Fibroblast of peridontal ligament (primary cell): ENCODE data around the gene FAM171A1.
"Not testable (repeated sequence)": the region's sequence is repeated elsewhere in the genome, so short reads cannot be mapped to it uniquely, and the experiment has no call there.

Experiments used
- DNase-seq: peaks from one replicate; pipeline ENCODE4 v3.0.0-alpha.2; 2010; ENCODE audit errors: extremely low read depth

The FAM171A1 gene

DNA sequence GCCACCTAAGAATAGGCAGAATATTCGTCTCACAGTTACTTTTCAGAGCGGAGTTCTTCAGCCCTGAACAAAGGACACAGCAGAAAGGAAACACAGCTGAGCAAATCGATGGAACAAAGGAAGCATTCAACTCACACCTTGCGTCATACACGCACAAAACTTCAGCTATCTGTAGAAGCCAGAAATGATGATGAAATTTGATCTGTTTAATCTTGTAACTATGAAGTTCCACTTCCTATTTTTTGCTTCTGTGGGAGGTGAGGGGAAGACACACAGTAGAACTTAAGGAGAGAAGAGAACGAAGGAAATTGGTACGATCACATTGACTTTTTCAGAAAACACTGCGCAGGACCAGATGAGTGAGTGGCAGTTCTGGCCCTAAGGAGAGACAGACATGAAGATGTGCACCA is 26.2 kb downstream of the FAM171A1 start:
- DNase-seq, result no peak

GRCh38 chr10:15344256-15344875 is 26.7 kb downstream of the FAM171A1 start:
- no peak for DNase-seq

DNA sequence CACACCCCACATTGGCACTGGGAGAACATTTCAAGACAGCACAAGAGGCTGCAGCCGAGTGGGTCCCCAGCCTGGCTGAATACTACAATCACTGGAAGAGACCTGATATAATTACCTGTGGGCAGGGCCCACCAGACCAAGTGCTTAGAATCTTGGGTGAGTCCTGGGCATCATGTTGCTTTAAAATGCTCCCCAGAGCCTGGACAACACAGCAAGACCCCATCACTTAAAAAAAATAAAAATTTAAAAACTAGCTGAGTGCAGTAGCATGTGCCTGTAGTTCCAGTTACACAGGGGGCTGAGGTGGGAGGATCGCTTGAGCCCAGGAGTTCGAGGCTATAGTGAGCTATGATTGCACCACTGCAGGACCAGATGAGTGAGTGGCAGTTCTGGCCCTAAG is 28.1 kb downstream of the FAM171A1 start:
- no peak for DNase-seq

DNA sequence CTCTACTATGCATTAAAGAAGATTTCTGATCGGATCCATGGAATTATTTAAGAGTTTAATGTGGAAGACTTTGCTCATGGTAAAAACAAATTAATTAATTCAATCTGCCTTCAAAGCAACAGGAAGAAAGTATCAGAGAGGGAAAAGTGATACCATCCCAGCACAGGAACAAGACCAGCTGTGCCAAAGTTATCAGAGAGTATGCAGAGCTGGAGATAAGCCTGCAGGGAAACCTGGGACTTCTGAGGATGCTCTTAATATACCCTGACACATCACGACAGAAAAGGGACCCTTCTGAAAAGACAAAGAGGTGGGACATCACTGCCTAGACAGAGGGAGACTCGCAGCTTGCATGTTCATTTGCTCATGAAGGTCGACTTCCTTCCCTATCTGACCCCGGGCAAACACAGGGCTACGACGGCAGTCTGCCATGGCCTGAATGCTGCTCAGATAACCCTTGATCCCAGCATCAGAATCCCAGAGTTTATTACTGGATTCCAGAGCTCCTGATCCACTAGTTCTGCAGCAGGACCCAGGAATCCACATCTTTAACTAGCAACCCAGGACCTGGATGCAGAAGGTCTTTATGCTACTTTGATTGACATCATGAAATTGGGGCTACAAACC is 29.5 kb downstream of the FAM171A1 start:
- DNase-seq, result no peak

DNA sequence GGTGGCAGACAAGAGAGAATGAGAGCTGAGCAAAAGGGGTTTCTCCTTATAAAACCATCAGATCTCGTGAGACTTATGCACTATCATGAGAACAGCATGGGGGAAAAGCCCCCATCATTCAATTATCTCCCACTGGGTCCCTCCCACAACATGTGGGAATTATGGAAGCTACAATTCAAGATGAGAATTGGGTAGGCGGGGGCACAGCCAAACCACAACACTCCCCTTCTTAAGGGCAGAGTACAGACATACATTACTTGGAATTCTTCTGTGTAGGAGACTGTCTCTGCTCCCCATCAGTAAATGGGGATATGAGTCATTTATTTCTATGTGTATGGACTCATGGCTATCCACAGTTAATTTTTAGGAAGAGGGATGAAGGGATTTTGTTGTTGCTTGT is 31.2 kb downstream of the FAM171A1 start:
- no peak for DNase-seq

- DNase-seq, result not testable (repeated sequence)
Measured at GRCh38 chr10:15337441-15337923, 33.6 kb downstream of the FAM171A1 start.

- DNase-seq, result no peak
Measured at GRCh38 chr10:15336211-15336610, 34.9 kb downstream of the FAM171A1 start.

DNA sequence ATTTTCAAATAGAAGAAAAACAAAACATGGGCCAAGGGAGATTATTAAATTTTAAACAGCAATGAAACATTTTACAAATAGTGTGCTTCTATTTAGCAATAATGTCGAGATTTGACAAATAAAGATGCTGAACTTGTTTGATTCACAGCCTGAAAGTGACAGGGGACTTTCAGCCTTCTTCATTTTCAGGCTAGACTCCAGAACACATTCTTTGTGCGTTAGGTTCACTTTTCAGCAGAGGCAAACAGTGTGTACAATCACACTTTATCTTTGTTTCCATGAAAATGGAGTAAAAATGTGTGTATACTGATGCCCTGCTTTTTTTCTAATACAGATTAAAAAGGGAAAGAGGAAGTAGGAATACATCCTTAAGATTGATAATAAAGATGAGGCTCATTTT is 35.6 kb downstream of the FAM171A1 start:
- DNase-seq, result no peak

- no peak for DNase-seq
Measured at GRCh38 chr10:15334650-15335323, 36.3 kb downstream of the FAM171A1 start.

DNA sequence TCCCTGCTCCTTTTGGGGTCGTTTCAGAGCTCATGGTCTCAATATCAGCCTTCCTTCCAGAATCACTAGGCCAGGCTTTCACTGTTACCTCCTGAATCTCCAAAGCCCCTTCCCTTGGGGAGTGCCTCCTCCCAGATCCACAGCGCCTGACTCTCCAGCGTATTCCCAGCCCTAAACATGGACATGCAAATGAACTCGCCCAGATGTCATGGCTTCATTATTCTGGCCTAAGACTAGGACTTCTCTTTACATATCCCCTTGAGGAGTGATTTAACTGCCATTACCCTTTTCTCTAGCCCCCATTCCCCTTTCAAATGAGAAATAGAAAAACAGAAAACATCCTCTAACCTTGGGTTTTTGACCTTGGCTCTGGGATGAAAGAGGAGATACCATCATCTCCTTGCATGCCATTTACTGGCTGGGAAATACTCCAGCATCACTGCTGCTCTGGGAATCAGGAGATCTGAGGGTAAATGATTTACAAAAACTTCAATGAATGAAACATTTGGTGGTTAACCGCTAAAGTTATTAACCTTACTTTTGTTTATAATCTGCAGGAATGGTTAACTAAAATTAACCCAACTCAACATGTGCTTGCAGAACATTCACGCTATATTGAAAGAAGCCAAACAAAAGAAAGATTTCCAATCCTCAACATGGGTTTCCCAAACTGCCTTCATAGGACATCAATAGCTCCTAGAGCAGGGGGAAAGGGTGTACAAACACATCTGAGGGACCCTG is 37.0 kb downstream of the FAM171A1 start:
- peak; percentile 86 for DNase-seq

GRCh38 chr10:15333181-15333580 is 37.9 kb downstream of the FAM171A1 start:
- not testable (repeated sequence) for DNase-seq

- no peak for DNase-seq
Measured at GRCh38 chr10:15331461-15331860, 39.6 kb downstream of the FAM171A1 start.

DNA sequence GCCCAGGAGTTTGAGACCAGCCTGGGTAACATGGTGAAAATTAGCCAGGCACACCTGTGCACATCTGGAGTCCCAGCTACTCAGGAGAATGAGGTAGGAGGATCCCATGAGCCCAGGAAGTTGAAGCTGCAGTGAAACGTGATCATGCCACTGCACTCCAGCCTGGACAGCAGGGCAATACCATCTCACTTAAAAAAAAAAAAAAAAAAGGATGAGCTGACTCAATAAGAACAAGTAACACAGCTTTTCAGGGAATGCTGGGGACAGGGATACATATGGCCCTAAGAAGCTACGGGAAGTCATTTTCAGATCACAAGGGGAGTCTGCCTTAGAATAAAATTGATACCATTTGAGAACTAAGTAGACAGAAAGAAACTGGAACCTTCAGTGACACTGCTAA is 41.7 kb downstream of the FAM171A1 start:
- no peak for DNase-seq

DNA sequence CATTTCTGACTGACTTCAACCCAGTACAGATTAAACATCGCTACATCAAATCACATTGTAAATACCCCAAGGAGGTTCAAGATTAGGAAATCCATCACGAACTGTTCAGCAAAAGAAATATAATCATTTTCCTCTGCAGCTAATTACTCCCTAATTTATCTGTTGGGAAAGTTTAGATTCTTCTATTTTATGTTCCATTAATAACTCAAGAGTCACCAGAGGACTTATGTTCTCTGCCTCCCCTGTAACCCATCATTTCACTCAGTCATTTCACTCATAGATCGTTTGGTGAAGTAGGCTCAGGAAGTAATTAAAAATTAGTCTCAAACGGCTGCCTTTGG is 45.2 kb downstream of the FAM171A1 start:
- DNase-seq, result no peak

- DNase-seq, result peak; percentile 27
Measured at GRCh38 chr10:15325243-15325943, 45.7 kb downstream of the FAM171A1 start.

DNA sequence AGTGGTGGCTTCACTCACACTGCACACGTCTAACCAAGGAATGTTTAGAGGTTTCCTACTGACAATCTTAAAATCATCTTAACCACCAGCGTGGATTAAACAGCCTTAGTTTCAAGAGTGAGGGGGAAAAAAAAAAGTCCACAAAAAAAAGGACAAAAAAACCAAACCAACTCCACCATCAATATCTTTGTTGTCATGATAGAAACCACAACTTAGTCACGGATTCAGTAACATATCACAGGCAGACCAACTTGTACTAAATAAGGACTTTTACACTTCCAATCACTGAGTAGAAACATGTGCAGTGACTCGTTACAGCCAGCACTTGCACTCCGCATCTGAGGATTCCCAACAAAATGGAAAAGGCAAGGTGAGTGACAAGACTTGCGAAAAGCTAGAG is 46.5 kb downstream of the FAM171A1 start:
- DNase-seq, result no peak

DNA sequence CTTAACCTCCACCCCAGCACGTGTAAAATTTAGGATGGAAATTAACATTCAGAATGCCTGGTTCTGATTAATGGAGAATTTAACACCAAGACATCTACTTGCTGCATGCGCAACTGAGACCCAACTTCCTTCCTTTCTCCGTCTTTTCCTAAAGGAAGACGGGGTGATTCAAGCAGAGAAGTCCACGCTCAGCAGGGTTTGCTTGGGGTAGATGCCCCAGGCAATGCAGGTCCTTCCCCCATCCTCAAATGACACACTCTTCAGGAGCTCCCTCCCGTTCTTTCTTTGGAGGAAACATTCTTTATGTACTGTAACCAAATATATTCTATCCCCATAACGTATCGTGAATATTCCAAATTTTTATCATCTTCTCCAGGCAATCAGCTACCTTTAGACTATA is 47.0 kb downstream of the FAM171A1 start:
- no peak for DNase-seq

- no peak for DNase-seq
Measured at GRCh38 chr10:15322356-15322755, 48.7 kb downstream of the FAM171A1 start.

DNA sequence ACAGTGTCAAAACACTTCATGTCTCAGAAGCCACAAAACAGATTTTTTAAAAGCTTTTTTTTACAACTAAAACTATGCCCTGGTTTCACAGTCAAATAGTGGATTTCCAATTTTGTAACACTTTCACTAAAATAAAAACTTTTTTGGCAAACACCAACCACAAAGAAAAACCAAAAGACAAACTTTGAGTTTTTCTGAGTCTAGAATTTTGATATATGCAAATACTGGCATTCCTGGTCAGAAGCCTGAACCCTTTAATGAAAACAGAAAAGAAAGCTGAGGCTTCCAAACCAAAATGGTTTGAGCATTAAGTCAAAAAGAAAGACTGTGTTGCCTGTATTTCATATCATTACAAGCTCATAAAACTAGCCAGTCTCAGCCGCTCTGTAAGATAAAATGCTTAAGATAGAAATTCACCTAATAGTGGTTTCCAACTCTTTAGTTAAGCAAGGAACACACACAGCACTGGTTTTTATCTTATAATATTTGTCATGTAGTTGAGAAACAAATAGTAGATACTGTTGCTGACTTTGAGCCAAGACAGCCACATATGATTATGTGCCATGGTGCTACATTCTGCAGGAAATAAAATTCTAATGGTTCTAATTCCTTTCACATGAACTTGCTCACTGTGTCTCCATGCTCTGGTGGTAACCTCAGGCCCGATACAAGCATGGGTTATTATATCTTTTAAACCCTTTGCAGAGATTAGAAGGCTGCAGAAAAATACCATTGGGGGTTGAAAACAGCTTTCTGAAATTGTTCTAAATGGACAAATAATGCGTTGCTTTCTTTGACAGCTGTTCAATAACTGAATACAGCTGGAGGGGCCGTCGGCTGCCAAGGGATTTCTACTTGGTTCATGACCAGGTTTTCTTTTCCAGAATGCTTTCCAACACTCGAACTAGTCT is 49.4 kb downstream of the FAM171A1 start:
- peak; percentile 75 for DNase-seq

GRCh38 chr10:15320522-15321203 is 50.4 kb downstream of the FAM171A1 start:
- DNase-seq, result no peak
